Measurements from ENCODE around the gene ZFAND3.
"Not testable (repeated sequence)": the region's sequence is repeated elsewhere in the genome, so short reads cannot be mapped to it uniquely, and the experiment has no call there.

Gene ZFAND3

DNA sequence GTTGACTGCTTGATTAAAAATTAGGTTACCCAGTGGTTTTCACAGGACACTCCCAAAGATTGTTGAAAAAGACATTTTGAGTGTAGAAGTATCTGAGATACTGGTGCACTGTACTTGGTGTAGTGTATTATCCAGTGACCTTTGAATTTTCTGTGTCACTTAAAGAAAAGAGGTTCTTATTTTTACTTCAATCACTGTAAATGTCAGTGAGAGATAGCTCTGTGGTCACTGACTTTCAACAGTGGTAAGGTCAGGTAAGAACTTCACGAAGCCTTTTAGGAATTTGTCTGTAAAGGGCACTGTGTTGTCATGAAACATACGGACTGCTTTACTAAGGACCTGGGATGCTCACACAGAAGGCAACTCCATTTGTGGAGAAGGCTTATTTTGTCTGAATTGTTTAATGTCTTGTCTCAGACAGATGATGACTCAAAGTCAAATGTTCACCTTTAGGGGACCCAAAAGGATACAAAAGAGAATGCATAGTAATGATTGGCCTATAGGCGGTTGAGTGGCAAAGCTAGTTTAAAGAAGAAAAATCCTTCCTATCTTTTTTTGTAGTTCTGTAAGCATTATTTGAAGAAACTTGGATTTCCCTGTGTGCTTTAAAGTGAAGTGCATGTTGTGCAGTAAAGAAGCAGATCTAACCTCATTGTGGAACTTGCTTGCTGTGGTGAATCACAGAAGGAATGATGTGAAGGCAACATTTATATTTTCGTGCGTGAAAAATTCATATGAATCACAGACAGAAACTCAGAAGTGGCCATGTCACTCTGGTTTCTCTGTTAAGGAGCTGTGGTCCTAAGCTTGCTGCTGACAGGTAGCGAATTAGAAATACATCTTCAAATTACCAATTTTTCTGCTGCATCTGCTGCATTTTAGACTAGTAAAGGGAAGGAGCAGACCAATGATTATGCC, 47.3 kb downstream of the ZFAND3 start:
- no peak for DNase-seq

DNA sequence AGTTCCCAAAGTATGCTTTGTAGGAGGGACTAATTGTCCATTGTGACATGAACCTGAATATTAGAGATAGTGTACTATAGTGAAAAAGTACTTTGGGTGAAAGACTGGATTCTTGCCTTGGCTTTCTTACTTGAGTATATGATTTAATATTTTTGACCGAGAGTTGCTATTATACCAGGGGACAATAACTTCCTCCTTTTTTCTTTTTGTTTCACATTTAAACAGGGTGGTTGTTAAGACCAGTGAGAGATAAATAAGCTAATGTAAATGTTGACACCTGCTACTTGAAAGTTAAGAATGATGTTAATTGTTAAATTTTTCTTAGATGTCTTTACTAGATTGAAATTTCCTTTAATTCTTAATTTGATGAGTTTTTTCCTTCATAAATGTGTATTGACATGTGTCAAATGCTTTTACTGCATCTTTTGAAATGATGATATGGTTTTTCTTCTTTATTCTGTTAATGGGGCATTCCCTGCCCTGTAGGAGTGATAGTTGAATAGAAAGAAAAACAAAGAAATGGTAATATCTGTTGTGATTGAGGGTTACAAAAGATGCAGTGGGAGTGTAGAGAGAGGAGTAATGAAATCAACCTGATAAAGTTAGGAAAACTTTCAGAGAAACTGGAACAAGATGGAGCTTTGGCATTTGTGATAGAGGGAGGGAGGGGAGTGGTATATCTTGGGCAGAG, 48.4 kb downstream of the ZFAND3 start:
- DNase-seq, result no peak

DNA sequence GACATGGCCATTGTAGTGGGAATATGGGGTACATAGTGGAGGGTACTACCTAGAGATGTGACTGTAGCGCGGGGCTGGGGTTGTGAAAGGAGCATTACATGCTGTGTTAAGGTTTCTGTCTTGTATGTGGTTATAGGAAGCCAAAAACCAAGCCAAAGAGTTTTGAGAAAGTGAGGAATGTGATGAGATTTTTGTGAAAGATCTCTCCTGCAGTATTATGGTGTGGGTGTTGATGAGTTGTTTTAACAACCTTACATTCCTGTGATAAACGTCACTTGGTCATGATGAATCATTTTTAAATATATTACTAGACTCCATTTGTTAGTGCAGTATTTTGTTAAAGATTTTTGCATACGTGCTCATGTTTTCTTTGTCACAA, 48.9 kb downstream of the ZFAND3 start:
- DNase-seq, result no peak

DNA sequence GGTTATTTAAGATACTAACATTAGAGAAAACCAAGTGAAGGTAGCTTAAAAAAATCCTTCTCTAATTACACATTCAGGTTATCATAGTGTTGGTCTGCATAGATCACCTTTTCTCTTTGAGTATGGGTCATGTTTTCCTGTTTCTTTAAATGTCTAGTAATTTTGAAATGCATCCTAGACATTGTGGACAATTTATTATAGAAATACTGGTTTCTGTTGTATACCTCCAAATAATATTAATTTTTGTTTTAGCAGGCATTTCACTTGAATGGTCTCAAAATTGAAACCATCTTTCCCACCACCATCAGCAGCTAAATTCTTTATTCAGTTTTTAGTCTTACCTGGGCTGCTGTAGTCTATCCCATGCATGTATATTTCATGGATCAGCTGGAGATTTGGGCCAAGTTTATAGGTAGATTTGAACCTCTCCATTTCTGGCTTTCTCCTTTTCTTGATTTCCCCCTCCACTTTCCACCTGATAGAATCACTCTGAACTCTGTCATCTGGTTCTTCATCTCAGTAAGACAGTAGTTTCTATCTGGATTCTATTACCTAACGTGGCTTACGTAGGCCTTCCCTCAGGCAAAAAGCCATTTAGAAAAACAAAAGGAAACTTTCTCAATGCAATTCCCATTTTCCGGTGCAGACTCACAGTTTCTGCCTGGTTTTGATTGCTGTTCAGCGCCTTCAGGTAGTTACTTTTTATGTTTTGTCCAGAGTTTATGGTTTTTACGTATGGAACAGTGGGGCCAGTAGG, 52.3 kb downstream of the ZFAND3 start:
- no peak for DNase-seq

DNA sequence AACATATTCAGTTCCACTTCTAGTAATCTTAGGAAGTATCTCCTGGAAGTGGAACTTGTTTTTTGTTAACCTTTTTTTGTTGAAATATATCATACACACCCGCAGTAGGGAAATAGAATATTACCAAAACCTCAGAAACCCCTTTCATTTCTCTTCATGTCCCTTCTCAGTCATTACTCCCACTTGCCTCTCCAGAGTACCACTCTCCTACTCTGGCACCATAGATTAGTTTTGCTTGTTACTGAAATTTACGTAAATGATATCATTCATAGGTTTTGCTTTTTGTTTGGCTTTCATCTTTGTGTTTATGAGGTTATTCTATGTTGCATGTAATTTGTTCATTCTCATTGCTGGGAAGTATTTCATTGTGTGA, 52.8 kb downstream of the ZFAND3 start:
- no peak for DNase-seq

DNA sequence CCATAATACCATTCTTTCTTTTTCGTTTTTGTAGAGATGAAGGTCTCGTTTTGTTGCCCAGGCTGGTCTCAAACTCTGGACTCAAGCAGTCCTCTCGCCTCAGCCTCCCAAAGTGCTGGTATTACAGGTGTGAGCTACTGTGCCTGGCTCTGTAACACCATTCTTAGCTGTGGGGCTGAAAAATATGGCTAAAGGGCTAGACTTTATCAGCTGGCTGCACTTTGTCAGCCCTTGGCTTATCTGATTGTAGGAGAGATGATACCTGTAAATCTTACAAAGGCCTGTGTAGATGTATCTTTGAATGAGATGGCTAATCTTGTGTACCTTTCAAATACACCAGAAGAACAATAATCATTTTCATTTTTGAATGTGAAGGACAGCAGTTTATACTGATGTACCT, 55.2 kb downstream of the ZFAND3 start:
- DNase-seq, result no peak

DNA sequence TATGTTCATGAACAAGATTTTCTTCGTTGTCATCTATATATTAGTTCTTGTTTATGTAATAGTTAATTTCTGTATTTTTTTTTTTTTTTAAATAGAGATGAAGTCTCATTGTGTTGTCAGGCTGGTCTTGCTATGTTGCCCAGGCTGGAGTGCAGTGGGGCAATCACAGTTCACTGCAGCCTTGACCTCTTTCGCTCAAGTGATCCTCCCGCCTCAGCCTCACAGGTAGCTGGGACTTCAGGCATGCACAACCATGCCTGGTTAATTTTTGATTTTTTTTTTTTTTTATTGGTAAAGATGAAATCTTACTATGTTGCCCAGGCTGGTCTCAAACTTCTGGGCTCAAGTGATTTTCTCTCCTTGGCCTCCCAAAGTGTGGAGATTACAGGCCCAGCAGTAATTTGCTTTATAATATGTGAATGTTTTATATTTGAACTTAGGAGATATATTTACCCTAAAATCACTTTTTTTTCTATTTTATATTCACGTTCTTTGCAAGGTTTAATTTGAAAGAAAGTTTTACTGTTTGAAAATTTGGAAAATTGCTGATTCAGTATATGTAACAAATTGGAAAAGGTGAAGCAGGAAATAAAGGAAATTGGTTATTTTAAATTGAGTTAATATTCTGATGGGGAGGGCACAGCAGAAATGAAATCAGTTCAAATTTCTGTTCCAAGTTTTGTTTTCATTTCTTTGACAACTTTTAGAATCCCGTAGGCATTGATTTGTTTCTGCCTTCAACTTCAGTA, 56.2 kb downstream of the ZFAND3 start:
- DNase-seq, result no peak

DNA sequence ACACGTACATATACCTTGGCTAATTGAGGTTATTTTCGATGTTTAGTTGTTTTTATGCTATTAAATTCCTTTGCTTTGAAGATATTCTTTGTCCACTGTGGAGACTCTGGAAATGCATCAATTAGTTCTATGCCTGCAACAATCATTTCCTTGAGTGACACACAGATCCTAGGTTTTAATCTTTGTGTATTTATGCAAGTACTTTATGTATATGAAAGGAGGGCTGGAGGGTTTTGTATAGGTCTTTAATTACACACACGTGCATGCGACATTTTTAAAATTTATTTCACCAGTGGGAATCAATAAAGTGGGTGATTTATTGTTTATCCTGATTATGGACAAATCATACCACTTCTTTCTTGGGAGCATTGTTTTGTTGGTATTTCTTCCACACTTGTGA, 57.3 kb downstream of the ZFAND3 start:
- no peak for DNase-seq

DNA sequence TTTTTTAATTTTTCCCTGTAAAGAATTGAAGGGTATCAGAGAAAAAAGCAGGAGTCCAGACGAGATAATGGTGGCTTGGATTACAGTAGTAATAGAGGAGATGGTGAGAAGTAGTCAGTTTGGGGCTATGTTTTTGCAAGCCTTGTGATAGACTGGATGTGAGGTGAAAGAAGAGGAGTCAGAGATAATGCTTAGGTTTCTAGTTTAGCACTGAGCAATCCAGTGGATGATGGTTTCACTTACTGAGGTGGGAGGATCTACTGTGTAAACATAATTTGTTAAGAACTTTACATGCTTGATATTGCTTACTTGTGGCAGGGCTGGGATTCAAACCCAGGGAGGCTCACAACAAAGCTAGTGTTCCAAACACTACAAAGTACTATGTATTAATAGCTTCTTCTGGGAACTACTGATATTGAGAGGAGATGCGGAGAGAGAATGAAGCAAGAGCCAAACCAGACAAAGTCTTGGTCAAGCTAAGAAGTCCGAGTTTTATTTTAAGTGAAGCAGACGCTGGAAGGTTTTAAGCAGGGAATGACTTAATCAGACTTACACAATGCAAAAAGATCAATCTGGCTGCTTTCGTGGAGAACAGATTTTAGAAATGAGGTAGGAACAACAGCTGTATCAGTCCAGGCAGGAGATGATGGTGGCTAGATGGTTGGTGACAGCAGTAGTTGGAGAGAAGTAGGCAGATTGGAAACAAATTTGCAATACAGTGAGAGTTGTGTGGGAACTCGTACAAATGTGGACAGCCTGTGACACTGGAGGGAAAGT, 58.0 kb downstream of the ZFAND3 start:
- no peak for DNase-seq

DNA sequence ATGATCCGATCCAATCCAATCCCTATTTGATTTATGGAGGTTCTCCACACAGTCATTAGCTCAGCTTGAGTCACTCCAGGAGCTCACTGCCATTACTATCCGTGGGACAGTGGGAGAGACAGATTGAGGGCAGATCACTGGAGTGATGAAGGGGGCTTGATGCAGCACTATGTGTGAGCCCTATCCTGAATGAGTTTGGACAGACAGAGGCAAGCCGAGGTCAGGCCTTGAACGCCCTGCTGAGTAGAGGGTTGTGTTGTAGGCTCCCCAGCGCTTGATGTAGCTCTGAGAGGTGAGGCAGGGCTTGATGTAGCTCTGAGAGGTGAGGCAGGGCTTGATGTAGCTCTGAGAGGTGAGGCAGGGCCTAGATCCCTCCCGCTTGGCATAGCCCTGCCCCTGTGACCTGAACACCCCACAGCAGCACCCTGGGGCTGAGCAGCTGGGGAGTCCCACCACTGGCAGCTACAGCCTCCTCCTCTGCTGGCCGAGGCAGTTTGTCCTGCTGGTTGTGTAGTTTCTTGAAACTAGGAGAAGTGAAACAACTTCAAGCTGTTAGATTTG, 58.7 kb downstream of the ZFAND3 start:
- DNase-seq, result no peak

DNA sequence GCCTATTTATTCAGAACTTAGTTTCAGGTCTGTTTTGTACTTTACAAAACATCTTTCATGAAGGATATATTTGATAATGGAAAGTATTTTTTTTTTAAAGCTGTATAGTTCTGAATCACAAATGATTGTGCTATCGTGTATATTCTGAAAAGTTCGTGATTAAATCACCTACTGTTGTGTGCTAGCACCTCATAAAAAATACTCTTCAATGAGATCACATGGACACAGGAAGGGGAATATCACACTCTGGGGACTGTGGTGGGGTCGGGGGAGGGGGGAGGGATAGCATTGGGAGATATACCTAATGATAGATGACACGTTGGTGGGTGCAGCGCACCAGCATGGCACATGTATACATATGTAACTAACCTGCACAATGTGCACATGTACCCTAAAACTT, 61.1 kb downstream of the ZFAND3 start:
- not testable (repeated sequence) for DNase-seq

DNA sequence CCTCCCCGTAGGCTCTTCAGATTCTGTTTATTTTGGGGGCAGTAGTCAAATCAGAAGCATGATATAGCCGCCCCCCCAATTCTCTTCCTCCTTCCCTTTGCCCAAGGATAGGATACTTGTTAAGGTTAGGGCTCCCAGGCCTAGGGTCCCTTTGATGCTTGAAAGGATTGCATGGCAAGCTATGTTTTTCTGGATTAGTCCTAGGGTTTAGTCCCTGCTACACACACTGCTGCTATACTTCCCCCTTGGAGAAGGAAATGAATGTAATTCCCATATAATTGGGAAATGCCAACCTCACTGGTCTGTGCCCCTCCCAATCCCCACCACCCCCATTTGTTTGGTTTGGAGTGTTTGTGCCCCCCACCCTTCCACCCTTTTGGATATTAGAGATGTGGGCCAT, 62.8 kb downstream of the ZFAND3 start:
- no peak for DNase-seq

DNA sequence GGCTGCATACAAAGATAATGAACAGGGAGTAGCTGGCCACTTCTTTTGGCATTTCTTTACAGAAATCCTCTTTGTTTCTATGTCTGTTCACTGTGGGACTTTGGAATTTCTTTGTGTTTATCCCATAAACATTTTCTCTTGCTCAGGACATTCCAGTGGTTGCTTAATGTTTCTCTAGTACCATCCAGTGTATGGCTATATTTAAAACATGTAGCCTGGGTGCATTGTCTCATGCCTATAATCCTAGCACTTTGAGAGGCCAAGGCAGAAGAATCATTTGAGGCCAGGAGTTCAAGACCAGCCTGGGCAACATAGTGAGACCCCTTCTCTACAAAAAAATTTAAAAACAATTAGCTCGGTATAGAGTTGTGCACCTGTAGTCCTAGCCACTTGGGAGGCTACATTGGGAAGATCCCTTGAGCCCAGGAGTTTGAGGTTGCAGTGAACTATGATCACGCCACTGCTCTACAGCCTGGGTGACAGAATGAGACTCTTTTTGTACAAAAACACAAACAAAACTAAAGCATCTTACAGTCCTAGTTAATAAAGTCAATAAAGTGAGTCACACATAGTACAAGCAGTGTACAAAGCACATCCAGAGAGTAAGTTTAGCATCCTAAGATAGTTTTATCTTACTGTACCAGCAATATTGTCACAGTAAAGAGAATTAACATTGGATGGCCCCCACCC, 63.3 kb downstream of the ZFAND3 start:
- DNase-seq, result no peak

DNA sequence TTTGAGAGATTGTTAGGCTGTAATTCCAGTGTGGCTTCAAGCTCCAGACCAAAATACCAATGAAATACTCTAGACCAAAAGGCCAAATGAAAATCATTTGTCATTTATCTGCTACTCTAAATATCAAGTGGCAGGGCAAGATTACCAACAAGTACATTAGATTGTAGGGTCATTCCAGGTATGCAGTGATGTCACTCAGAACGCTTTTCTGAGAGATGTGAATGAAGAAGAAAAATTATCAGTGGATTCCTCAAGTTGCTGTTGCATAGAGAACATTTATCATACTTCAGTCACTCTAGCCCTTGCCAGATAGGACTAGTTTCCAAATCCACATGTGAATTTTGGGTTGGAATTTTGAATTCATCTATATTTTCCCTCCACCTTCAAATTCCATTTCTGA, 65.0 kb downstream of the ZFAND3 start:
- DNase-seq, result no peak

DNA sequence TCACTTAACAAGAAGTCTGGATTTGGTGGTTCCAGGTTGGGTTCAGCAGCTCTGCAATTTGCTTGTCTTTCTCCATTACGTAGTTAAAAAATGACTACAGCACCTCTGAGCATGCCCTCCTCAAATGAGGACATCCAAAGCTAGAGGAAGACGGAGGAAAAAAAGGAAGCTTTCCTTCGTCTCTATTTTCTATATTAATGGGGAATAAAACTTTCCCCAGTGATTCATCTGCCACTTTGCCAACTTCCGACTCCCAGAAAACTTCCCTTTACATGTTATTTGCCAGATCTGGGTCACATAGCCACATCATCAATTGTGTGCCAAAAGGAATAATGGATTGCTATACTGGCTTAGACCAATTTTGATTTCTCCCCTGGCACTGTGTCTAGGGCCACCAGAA, 69.5 kb downstream of the ZFAND3 start:
- DNase-seq, result no peak

DNA sequence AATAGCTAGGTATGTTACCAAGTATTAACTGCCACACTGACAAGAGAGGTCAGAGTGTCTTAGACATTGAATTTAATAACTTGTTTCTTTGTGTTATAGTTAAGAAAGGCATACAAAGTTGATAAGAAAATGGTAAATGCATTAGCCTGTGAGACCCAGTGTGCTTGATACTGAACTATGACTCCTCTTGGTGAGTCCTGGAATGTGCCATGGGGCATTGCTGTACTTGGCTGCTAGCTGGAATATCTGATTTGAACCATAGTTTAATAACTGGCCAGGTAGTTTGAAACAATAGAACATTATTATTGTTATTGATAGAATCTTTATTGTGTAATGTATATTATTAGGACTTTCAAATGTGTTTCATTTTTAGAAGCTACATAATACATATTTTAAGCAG, 70.0 kb downstream of the ZFAND3 start:
- no peak for DNase-seq

DNA sequence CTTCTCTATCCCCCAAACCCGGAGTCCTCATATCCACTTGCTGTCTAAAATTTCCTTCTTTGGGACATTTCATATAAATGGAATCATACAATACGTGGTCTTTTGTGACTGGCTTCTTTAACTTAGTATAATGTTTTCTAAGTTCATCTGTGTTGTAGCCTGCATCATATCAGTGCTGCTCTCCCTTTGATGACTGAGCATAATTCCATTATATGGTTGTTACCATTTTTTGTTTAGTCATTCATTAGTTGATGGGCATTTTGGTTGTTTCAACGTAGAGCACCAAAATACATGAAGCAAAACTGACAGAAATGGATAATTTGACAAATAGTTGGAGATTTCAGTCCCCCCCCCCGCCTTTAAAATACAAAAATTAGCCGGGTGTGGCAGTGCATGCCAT, 71.5 kb downstream of the ZFAND3 start:
- DNase-seq, result no peak

DNA sequence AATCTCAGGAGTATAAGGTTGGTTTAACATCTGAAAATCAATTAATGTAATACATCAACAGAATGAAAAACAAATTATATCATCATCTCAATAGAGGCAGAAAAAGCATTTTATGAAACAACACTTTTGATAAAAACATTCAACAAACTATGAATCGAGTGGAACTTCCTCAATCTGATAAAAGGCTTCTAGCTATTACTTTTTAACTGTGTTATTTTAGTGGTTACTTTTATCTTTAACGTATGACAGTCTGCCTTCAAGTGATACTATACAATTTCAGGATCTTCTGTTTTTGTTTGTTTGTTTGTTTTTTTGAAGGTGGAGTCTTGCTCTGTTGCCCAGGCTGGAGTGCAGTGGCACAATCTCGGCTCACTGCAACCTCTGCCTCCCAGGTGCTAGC, 73.7 kb downstream of the ZFAND3 start:
- DNase-seq, result no peak

DNA sequence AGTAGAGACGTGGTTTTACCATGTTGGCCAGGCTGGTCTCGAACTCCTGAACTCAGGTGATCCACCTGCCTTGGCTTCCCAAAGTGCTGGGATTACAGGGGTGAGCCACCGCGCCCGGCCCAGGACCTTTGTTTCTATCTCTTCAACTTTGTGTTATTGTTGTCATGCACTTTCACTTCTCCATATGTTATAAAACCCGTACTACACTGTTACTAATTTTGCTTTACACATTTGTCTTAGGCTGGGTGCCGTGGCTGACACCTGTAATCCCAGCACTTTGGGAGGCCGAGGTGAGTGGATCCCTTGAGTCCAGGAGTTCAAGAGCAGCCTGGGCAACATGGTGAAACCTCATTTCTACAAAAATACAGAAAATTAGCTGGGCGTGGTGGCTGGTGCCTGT, 74.2 kb downstream of the ZFAND3 start:
- not testable (repeated sequence) for DNase-seq

DNA sequence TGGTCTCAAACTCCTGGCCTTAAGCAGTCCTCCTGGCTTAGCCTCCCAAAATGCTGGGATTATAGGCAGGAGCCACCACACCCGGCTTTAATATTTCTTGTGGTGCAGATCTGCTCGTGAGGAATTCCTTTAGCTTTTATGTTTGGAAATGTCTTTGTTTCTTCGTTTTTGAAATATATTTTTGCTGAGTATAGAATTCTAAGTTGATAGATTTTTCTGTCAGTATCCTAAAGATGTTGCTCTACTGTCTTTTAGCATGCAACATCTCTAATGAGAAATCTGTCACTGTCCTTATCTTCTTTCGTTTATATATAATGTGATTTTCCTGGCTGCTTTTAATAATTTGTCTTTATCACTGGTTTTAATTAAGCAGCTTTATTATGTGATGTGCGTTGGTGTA, 75.1 kb downstream of the ZFAND3 start:
- no peak for DNase-seq

DNA sequence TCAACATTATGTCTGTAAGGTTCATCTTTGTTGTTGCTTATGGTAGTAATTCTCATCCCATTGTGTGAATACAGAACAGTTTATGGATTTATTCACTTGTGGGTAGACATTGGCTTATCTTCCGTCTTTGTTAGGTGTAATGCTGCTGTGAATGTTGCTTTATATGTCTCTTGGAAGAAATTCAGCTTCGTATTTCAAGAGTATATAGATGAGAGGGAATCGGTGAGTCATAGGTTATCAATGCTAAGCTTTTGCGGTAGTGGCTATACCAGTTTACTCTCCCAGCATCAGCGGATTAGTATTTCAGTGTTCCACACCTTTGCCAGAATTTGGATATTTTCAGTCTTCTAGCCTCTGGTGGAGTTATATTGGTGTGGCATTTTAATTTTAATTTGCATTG, 77.8 kb downstream of the ZFAND3 start:
- DNase-seq, result no peak
